COLO668 (cell line): ENCODE results near the gene RYK.

ENCODE experiments used
- DNase-seq: peaks from one replicate; lab custom pipeline; 2025; ENCODE audit not compliant: unreplicated experiment; lab: John Stamatoyannopoulos, UW

RYK gene

DNA sequence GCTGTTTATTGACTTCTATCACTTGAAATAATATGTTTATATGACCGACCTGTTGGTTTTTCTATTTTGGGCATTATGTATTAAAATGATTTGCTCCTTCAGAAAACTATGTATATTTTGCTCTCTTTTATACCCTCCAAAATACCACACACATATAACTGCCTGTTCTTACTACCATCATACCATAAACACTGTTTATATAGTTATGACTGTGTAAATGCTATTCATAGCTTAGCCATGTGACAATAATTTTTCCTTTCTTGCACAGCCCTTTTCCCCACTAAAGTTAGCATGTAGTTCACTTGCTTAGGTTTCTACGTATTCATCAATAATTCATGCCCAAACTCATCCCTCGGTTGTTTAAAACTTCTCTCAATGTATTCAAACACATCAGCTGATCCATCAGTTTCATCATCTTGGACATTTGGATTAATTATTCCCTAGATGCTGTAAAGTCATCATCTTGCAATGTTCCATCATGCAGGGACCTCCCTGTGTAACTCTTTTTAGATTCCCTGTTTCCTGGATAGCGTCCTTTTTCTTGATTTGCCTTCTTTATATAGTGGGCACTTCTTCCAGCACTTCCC is 8.2 kb upstream of the RYK start:
- DNase-seq: no peak

DNA sequence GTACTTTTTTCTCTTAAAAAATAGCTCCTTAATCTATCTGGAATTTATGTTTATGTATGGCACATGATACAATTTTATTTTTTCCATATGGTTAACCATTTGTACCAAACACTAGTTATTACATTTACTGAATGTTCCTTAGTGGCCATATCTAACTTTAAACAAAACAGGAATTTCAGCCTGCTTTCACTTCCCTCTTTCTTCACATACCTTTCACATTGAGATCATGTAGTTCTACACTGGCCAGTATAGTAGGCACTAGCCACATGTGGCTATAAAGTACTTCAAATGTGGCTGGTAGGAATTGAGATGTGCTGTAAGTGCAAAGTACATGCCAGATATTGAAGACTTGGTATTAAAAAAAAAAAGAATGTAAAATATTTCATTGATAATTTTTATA is 4.7 kb upstream of the RYK start:
- no peak for DNase-seq

DNA sequence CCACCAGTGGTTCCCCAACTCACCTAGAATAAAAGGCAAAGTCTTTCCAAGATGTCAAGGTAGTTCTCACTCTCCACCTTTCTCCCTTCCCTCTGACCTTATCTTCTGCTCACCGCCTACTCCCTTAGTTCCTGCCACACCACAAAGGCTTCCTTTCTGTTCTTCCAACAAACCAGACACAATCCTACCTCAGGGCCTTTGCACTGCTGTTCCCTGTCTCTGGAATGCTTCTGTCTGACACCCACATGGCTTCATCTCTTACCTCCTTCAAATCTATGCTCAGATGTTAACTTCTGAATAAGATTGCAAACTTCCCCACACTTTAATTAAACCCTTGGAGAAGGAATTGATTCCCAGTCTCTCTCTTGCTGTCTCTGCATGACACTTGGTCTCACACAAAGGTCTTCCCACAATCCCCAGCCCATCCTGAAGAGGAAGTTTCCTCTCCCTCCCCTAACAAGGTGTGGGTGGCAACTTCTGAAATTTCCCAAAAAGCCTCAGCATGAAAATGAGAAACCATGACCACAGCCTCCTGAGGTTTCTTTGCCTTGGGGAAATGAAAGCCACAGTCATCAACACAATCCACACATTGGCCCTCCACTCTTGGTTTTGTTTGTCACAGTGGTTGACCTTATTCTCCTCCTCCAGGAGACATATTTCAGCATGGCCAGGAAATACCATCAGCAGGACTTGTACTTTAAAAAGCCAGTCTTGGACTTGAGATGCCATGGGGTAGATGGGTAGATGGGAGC is 3.0 kb upstream of the RYK start:
- no peak for DNase-seq

DNA sequence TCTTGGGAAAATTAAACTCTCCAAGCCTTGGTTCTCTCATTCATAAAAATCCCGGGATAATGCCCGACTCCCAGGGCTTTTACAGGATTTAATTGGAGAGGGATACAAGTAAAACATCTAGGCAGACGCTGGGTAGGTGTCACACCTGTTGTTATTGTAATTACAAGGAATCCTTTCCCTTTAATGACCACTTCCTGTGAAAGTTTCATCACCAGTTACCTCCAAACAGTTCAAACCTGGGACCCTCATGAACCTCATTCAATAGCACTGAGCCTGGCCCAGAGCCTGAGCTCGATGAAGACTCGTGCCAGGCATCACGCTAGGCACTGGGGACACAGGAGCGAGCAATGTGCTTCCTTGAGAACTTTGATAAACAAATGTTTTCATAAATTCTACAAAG is 2.1 kb upstream of the RYK start:
- DNase-seq: no peak

DNA sequence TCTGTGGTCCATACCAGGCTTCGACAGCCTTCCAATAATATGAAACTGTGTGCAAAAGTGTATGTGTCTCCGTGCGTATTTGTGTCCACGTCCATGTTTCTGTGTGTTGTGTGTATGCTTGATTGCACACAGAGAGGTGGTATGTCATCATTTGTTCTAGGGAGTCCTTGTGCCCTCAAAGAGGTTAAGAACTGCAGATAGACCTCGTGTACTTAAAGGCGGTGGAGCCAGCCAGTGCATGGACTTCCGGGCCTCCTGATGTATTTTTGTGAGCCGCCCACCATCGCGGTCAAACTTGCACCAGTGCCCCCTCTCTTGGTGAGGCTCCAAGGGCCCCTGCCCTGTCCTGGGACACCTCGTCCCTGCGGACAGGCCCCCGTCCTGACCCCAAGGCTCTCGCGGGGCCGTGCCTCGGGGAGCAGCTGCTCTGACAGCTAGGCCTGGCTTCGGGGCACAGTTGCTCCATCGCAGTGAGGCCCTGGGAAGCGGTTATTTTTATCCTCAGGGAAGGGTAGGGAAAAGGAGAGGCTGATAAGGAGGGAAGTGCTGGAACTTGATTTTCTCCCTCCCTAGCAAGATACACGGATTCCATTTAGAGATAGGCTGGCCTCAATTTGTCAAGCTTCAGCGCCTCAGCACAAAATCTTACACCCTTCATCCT is 1.2 kb upstream of the RYK start:
- DNase-seq: no peak

DNA sequence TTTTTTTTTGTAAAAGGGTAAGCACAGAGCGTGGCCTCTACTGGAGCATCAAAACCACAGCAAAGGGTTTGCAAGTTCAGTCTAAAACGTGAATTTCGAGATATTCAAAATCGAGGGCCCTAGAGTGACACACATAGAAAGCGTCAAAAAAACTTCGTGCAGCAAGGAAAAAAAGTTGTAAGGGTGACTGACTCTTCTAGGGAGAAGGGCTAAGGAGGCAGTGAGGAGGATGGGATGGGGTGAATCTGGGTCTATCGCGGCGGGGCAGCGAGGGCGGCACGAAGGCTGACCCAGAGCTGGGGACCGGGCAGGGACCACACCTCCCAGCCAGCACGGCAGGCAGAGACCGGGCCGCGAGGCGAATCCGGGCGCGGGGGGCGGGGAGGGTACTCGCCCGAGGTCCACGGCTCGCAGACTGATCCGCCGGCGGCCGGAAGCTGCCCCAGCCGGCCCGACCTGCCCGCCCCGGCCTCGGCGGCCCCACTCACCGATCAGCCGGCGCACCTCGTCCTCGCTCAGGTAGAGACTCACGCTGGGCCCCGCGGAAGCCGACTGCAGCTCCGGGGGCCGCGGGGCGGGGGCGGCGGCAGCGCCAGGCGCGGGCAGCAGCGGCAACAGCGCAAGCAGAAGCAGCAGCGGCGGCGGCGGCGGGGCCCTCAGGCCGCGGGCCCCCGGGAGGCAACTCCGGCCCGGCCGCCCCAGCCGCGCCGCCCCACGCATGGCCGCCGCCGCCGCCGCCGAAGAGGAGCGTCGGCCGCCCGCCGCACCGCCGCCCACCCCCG is 533 bp downstream of the RYK start:
- peak; percentile 65 for DNase-seq

DNA sequence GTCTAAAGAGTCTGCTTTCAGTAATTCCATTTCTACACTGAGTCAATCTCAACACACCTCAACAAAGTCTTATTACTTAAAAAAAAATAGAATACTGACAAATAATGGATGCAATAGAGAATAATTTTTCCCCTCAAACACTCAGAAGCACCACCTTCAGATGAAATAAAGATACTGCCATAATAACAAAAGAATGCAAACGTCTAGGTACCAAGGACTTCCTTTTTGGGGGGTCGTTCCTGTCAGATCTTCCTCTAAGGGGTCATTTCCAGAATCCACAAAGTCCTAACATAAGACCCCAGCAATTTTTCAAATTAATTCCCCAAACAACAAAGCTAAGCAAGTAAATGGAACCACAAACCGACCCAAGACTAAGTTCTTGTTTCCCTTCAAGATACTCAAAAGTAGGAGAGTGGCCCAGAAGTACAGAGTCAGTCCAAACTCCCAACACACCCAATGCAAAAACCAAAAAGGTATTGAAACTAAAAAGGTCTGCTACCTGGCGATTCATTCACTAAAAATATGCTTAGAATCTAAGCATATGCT is 1.3 kb downstream of the RYK start:
- no peak for DNase-seq

DNA sequence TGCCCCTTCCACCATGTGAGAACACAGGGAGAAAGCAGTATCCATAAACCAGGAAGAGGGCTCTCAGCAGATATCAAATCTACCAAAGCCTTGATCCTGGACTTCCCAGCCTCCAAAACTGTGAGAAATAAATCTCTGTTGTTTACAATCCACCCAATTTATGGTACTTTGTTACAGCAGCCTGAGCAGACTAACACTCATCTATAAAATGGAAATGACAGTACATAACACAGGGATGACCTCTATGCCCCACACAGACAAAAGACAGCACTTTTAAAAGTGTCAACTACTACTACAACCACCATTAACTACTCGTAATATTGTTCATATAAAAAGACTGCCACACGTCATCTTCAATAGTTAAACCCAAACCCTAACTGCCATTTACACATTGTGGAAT is 5.7 kb downstream of the RYK start:
- no peak for DNase-seq

DNA sequence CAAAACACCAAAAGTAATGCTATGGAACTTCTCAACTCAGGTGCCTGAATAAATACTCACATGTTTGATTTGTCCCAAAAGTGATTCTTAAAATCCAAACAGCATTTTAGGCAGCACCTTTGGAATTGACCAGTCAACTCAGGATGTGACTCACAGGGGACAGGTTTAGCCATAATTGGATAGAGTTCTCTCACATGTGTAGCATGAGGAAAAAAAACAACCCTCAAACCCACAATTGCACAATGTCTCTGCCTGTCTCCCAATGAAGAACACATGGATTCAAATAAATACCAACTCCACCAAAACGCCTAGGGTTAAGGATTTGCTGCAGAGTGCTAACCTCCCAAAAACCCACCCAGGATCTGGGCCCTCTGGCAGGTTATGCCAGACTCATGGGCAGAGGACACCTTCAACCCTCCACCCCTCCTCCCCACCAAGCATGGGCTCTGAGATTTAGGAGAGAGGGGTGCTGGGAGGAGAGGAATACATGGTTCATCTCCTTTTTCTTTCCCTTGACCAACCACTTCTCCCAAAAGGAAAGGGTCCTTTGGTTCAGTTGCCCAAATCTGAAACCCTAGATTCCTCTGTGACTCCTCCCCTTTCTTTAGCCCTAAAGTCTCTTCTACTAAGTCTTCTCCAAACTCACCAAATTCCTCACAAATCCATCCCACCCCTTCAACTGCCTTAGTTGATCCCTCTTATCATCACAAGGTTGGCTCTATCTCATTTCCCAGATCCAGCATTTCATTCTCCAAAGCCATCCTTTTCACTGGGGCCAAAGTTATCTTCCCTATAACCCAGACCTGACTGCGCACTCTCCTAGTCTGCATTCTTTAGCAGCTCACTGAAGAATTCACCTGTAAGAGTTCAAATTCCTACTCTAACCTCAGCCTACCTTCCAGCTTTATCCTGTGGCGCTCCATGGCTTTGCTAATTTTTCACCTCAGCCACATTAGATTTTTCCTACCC is 7.7 kb downstream of the RYK start:
- no peak for DNase-seq

DNA sequence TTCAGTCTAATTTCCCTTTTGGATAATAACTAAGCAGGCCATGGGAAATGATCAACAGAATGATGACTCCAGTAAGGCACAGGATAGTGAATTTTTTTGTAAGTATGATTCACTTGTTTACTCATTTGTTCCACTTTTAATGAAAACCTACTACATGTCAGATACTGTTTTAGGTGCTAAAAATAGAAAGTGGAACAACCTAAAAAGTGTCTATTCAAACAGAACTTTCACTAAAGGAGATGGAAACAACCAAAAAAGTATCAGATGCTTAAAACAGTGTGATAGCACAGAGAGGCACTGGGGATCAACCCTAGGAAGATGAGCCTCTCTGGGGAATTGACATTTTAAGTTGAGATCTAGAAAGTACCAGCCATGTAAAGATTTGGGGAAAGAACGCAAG is 11.1 kb downstream of the RYK start:
- DNase-seq: no peak

DNA sequence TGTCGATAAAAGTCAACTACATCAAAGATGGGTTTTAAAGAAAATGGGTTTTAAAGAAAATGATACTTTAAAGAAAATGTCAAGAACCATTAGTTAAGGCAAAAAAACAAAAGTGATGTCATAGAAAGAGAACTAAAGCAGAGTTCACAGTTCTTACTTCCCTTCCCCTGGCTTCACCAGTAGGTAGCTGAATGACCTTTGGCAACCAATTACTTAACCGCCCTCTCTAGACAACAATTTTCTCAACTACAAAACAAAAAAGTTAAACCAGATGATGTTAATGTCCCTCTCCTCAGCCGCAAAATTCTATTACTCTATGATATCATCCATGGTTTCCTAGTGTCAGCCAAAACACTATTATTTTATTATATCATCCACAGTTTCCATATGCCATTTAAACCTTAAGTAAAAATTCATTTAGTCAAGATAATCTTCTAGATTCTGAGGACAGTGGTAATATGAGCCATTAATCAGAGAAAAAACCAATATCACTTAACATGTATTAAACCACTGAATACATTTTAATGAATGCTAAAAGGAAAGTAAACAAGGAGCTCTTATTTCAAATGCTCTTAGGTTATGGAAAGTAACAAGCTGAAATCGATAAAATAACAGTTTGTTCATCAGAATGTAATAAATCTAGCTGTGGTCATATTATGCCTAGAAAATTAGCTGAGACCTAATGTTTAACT is 13.1 kb downstream of the RYK start:
- no peak for DNase-seq

DNA sequence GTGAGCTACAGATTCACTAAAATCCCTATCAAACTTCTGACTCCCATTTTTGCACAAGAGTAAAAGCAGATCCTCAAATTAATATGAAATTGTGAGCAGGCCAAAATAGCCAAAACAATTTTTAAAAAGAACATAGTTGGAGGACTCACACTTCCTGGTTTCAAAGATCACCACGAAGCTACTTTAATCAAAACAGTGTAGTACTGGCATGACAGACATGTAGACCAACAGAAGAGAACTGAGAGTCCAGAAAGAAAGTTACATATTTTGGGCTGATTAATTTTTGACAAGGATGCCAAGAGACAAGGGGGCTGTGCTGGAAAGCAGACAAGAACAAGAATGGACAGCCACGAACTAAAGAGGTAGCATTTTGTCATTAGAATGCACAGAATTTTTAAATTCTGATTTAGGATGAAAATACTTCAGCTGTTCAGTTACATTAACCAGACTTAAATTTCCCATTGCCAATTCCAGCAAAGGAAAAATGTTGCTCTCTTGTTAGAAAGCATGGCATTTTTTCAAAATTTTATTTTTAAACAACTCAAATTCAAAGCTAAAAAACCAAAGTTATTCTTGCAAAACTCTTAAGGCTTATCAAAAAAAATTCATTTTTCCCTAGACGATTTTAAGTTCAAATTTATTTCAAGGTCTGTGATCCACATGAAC is 14.0 kb downstream of the RYK start:
- DNase-seq: no peak

DNA sequence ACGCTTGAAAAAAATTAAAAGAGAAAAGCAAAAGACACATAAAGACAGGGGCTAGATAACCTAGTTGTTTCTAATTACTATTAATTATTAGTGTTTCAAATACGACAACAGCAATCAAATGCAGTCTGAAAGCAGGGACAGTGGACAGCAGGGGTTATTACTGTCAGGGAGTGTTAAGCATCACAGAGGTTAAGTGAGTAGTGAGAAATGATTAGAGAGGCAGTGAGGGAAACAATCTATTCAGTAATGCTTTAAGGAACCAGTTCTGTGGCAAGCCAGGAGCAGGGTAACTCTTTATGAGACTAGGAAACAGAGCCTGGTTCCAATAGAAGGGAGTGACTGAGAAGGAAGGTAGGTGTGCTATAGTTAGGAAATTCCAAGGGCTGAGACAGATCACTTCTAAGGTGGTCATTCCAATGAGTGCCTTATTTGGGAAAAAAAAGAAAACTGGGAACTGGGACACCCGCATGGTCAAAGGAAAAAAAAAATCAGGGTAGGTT is 15.0 kb downstream of the RYK start:
- DNase-seq: no peak

DNA sequence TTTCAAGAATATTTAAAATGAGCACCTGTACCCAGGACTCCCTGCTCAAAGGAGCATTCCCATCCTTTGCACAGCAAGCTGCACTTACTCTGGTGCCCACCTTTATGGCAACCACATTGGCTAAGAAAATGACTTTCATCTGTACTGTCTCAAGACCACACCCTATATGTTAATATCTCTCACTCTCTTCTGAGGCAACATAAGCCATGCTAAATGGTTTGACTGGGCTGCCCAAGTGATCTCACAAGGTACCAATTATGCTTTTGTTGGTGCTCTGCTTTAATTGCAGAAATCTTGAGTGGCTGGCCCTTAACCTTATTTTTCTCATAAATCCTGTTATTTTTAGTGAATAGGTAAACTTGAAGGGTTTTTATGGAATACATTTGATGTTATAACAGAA is 17.7 kb downstream of the RYK start:
- no peak for DNase-seq

DNA sequence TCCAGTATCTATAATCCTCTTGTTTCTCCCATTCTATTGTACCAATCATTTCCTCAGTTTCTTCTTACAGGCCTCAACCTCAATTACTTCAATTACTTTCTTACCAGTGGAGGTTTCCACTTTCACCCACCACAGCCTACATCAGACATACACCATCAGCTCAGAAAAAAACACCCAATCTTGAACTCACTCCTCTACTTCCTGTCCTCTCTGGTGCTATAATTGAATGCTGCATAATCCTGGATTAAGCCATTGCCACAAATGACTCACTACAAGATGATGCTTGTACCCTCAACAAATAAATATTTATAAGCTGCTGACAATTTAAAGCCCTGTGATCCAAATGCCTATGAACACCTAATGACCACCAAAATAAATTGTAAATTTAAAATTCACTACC is 18.5 kb downstream of the RYK start:
- DNase-seq: no peak

DNA sequence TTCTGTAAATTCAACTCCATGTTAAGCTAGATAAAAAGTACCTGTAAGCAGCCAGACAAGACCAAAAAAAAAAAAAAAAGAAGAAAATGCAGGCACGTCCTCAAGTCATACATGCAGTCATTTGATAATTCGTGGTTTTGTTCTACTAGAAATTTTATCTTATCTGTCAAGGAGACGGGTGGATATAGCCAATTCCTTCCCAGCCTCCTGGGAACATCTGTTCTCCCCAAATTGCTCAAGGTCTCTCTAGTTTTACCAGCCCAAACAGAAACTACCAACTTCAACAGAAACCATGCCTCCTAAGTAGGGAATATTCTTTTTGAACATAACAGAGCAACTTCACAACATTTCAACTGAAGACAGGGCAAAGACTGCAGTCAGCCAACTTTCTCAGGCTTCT is 19.5 kb downstream of the RYK start:
- no peak for DNase-seq

DNA sequence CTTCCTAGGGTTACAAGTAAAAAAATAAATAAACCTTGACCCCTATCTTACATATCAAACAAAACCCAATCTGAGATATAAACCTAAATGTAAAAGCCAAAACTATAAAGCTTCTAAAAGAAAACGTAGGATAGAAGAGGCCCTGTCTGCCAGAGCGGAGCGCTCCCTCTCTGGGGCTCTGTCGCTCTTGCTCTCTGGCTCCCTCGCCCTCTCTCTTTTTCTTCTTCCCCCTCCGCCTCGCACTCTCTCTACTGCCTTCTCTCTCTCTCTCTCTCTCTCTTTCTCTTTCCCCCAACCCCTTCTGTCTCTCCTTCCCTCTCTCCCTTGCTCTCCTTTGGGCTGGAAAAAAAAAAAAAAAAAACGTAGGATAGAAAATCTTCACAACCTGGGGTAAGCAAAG is 21.6 kb downstream of the RYK start:
- DNase-seq: no peak

DNA sequence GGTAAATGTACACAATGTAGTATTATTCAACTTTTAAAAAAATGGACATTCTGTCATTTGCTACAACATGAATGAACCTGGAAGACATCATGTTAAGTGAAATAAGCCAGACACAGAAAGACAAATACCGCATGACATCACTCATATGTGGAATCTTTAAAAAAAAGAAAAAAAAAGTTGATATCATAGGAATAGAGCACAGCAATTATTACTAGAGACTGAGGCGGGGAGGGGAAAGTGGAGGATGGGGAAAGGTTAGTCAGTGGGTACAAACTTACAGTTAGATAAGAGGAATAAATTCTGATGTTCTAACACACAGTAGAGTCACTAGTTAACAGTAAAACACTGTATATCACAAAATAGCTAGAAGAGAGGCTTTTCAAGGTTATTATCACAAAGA is 22.2 kb downstream of the RYK start:
- DNase-seq: no peak

DNA sequence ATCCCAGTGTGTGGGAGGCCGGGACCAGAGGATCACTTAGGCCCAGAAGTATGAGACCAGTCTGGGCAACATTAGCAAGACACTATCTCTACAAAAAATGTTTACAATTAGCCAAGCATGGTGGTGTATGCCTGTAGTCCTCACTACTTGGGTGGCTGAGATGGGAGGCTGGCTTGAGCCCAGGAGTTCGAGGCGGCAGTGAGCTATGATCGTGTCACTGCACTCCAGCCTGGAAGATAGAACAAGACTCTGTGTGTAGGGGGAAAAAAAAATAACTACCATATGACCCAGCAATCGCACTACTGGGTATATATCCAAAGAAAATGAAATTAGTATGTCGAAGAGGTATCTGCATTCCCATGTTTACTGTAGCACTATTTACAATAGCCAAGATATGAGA is 22.6 kb downstream of the RYK start:
- no peak for DNase-seq
